Peyer's patch (tissue), 4 donors: Measurements from ENCODE around the gene WWOX. TPM values are rescaled to one million over a fixed set of nuclear protein-coding genes. Genes with fewer than 3 reads are reported as not detected.

Source experiments
- DNase-seq, 3 donors: peaks; one replicate each; pipeline ENCODE4 v3.0.0-alpha.2; 2017 to 2019
- H3K27ac ChIP-seq, 4 donors: fragments of 200-600 bp; sonication (generic); one replicate each; pipeline ENCODE4 v1.5.1; 2016 to 2019
- H3K27me3 ChIP-seq, 2 donors: fragments of 200-600 bp; sonication (generic); one replicate each; pipeline ENCODE4 v1.5.1; 2019
- H3K36me3 ChIP-seq, 3 donors: fragments of 200-600 bp; sonication (generic); one replicate each; pipeline ENCODE4 v1.5.1; 2016 to 2019
- H3K4me1 ChIP-seq, 4 donors: fragments of 200-600 bp; sonication (generic); one replicate each; pipeline ENCODE4 v1.5.1; 2016 to 2019
- H3K4me3 ChIP-seq, 4 donors: fragments of 200-600 bp; sonication (generic); 1 replicate in 3 of 4; 2 replicates in 1 of 4; pipeline ENCODE4 v1.5.1; 2016 to 2019; ENCODE audit warnings: mild to moderate bottlenecking in 1 of 4
- H3K9me3 ChIP-seq, 4 donors: fragments of 200-600 bp; sonication (generic); one replicate each; pipeline ENCODE4 v1.5.1; 2016 to 2019; ENCODE audit warnings: mild to moderate bottlenecking in 1 of 4
- POLR2A ChIP-seq, 2 donors: fragments of 450-650 bp; IDR thresholded peaks; one replicate each; pipeline ENCODE4 v1.5.1; 2017; ENCODE audit warnings: antibody characterized with exemption in 2 of 2, mild to moderate bottlenecking in 2 of 2, moderate library complexity in 2 of 2
- total RNA-seq, 4 donors: library from RNA; depleted of rRNA; stranded (reverse); fragments of >200 nt; gene quantifications; one replicate each; pipeline ENCODE4 v1.1.0, GENCODE V29; 2016
- TF ChIP-seq, protein P1 (sequence below), 6 experiments: fragments of 450-650 bp in 4 of 6; fragments of 200-600 bp in 2 of 6; sonication (generic) in 1 of 6; IDR thresholded peaks; one replicate each; pipeline ENCODE4 v1.5.1; 2017 to 2019; ENCODE audit warnings: antibody characterized with exemption in 6 of 6, mild to moderate bottlenecking in 3 of 6, moderate library complexity in 1 of 6

The WWOX gene
- total RNA-seq, 4 donors from 2014 or later: 17.3 to 197 (median 57.5) TPM

- DNase-seq: no peak
- Histone ChIP-seq H3K27ac (no peak overlapping the region), H3K4me3 (no peak overlapping the region), H3K27me3 (no peaks in the 10 kb centered on the region), H3K4me1 (no peaks in the 10 kb centered on the region), H3K36me3 (no peaks in the 10 kb centered on the region), H3K9me3 (no peaks in the 10 kb centered on the region)
- TF ChIP-seq, protein P1, sequence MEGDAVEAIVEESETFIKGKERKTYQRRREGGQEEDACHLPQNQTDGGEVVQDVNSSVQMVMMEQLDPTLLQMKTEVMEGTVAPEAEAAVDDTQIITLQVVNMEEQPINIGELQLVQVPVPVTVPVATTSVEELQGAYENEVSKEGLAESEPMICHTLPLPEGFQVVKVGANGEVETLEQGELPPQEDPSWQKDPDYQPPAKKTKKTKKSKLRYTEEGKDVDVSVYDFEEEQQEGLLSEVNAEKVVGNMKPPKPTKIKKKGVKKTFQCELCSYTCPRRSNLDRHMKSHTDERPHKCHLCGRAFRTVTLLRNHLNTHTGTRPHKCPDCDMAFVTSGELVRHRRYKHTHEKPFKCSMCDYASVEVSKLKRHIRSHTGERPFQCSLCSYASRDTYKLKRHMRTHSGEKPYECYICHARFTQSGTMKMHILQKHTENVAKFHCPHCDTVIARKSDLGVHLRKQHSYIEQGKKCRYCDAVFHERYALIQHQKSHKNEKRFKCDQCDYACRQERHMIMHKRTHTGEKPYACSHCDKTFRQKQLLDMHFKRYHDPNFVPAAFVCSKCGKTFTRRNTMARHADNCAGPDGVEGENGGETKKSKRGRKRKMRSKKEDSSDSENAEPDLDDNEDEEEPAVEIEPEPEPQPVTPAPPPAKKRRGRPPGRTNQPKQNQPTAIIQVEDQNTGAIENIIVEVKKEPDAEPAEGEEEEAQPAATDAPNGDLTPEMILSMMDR (IDR thresholded peaks at IDR 0.05): no peak
- TF ChIP-seq POLR2A (IDR thresholded peaks at IDR 0.05): no peak
Observed at GRCh38 chr16:78307824-78308528, 208.5 kb downstream of the WWOX start.

GRCh38 chr16:78309763-78310162, 210.3 kb downstream of the WWOX start:
- H3K36me3 ChIP-seq: no peaks in the 10 kb centered on the region
- DNase-seq: no peak
- no peaks in the 10 kb centered on the region for H3K9me3 ChIP-seq

DNA sequence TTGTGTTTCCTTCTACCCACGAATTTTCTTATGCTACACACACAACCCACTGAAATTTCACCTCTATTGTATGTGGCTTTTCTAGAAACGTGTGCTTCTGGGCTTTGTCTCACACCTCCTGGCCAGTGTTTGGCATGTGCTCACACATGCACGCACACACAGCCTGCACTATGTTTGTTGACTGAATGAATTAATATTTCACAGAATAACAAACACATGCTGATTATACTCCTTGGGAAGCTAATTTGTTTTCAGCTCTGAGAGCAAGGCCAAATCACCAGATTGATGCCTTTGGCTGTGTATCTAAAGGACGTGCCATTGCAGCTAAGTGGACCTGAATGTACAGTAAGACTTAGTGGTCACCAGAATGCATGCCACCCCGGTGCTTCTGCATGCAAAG, 210.7 kb downstream of the WWOX start:
- no peak for TF ChIP-seq POLR2A (IDR thresholded peaks at IDR 0.05)
- TF ChIP-seq, protein P1 (IDR thresholded peaks at IDR 0.05): no peak
- H3K4me3 ChIP-seq: no peak overlapping the region
- no peaks in the 10 kb centered on the region for H3K9me3 ChIP-seq
- no peak overlapping the region for H3K27ac ChIP-seq
- no peaks in the 10 kb centered on the region for H3K36me3 ChIP-seq
- H3K27me3 ChIP-seq: no peaks in the 10 kb centered on the region
- DNase-seq: no peak
- no peaks in the 10 kb centered on the region for H3K4me1 ChIP-seq

More at GRCh38 chr16:78309763-78310162, 210.3 kb downstream of the WWOX start:
- H3K27ac ChIP-seq: no peak overlapping the region
- no peaks in the 10 kb centered on the region for H3K4me1 ChIP-seq
- TF ChIP-seq, protein P1 (IDR thresholded peaks at IDR 0.05): no peak
- TF ChIP-seq POLR2A (IDR thresholded peaks at IDR 0.05): no peak
- no peak overlapping the region for H3K4me3 ChIP-seq
- H3K27me3 ChIP-seq: no peaks in the 10 kb centered on the region

- Histone ChIP-seq H3K4me1 (no peaks in the 10 kb centered on the region), H3K4me3 (no peak overlapping the region), H3K27ac (no peak overlapping the region), H3K27me3 (no peaks in the 10 kb centered on the region), H3K9me3 (no peaks in the 10 kb centered on the region), H3K36me3 (no peaks in the 10 kb centered on the region)
- TF ChIP-seq, protein P1 (IDR thresholded peaks at IDR 0.05): no peak
- no peak for TF ChIP-seq POLR2A (IDR thresholded peaks at IDR 0.05)
- no peak for DNase-seq
Observed at GRCh38 chr16:78310990-78311561, 211.6 kb downstream of the WWOX start.

GRCh38 chr16:78311831-78312230, 212.4 kb downstream of the WWOX start:
- Histone ChIP-seq H3K9me3 (no peaks in the 10 kb centered on the region), H3K4me3 (no peak overlapping the region), H3K36me3 (no peaks in the 10 kb centered on the region), H3K27ac (no peak overlapping the region), H3K27me3 (no peaks in the 10 kb centered on the region), H3K4me1 (no peaks in the 10 kb centered on the region)
- DNase-seq: no peak
- TF ChIP-seq POLR2A (IDR thresholded peaks at IDR 0.05): no peak
- TF ChIP-seq, protein P1 (IDR thresholded peaks at IDR 0.05): no peak
